GM10847 (cell line): Measurements from ENCODE around the gene LATS1.

Experiments used
- POLR2A ChIP-seq: IDR thresholded peaks from 2 replicates; pipeline ENCODE4 v1.6.1; 2011; ENCODE audit not compliant: insufficient read length; ENCODE audit errors: extremely low read depth

LATS1 gene

GRCh38 chr6:149717588-149718458 is at the start of gene LATS1:
TSS of gene LATS1 (minus strand) at chr6:149718101. CDS start at chr6:149702126, 15,975 bp downstream.
- peak; percentile 98 for TF ChIP-seq POLR2A

- no peak for TF ChIP-seq POLR2A
These were observed 48.4 kb upstream of the LATS1 start for GRCh38 chr6:149766156-149766769.

- no peak for TF ChIP-seq POLR2A
These were observed 46.0 kb upstream of the LATS1 start for GRCh38 chr6:149763866-149764265.

GRCh38 chr6:149761438-149761837 is 43.5 kb upstream of the LATS1 start:
- no peak for TF ChIP-seq POLR2A

GRCh38 chr6:149756261-149756636 is 38.3 kb upstream of the LATS1 start:
- no peak for TF ChIP-seq POLR2A

GRCh38 chr6:149755300-149756260 is 37.7 kb upstream of the LATS1 start:
- TF ChIP-seq POLR2A, result no peak

GRCh38 chr6:149754548-149754947 is 36.6 kb upstream of the LATS1 start:
- no peak for TF ChIP-seq POLR2A

- no peak for TF ChIP-seq POLR2A
These were observed 34.9 kb upstream of the LATS1 start for GRCh38 chr6:149752600-149753373.

- no peak for TF ChIP-seq POLR2A
These were observed 33.3 kb upstream of the LATS1 start for GRCh38 chr6:149751239-149751638.

GRCh38 chr6:149750136-149750609 is 32.3 kb upstream of the LATS1 start:
- no peak for TF ChIP-seq POLR2A

- TF ChIP-seq POLR2A, result peak; percentile 91
These were observed 31.8 kb upstream of the LATS1 start, which contains the start of gene PCMT1 for GRCh38 chr6:149749594-149750135. TSS of gene PCMT1 (plus strand) at chr6:149749741. CDS start at chr6:149749902, 161 bp downstream.

GRCh38 chr6:149746147-149746946 is 28.4 kb upstream of the LATS1 start, which contains the start of gene NUP43:
TSS of gene NUP43 (minus strand) at chr6:149746529. CDS start at chr6:149746495, 34 bp downstream.
- peak; percentile 58 for TF ChIP-seq POLR2A

- TF ChIP-seq POLR2A, result no peak
These were observed 17.0 kb upstream of the LATS1 start for GRCh38 chr6:149734915-149735314.

GRCh38 chr6:149733089-149733720 is 15.3 kb upstream of the LATS1 start:
- no peak for TF ChIP-seq POLR2A
